SU-DHL-6 (cell line): ENCODE results near the gene CETN3.

Experiments used
- H2AFZ ChIP-seq: fragments of 200-600 bp; sonication (generic); 2 replicates; pipeline ENCODE4 v1.6.1; 2014; ENCODE audit warnings: low read depth, mild to moderate bottlenecking, moderate library complexity, mixed read lengths, antibody characterized with exemption, low read length; ENCODE audit not compliant: severe bottlenecking
- H3F3A ChIP-seq: fragments of 200-600 bp; shearing (Covaris generic); 2 replicates; pipeline ENCODE4 v1.6.0; 2016; ENCODE audit warnings: antibody characterized with exemption, mild to moderate bottlenecking; ENCODE audit not compliant: insufficient read depth
- H3K27ac ChIP-seq: fragments of 200-600 bp; sonication (generic); 2 replicates; pipeline ENCODE4 v1.5.1; 2016; ENCODE audit warnings: low read depth, mild to moderate bottlenecking, low read length, moderate library complexity, mixed read lengths
- H3K27me3 ChIP-seq: fragments of 200-600 bp; sonication (generic), shearing (Covaris generic); 2 replicates; pipeline ENCODE4 v1.6.0; 2014; ENCODE audit warnings: mild to moderate bottlenecking, low read length
- H3K36me3 ChIP-seq: fragments of 200-600 bp; sonication (generic); 2 replicates; pipeline ENCODE4 v1.6.1; 2014; ENCODE audit warnings: mild to moderate bottlenecking, low read length, mixed read lengths
- H3K4me2 ChIP-seq: fragments of 300-600, 200-600 bp; shearing (Covaris generic), sonication (generic); 2 replicates; pipeline ENCODE4 v1.6.0; 2014; ENCODE audit warnings: low read length, low read depth, mild to moderate bottlenecking; ENCODE audit not compliant: poor library complexity, severe bottlenecking
- H3K4me3 ChIP-seq: fragments of 200-600 bp; sonication (generic); 2 replicates; pipeline ENCODE4 v1.5.1; 2014; ENCODE audit warnings: antibody characterized with exemption, low read length, mild to moderate bottlenecking, mixed read lengths; ENCODE audit not compliant: insufficient read depth, poor library complexity, severe bottlenecking
- H3K79me2 ChIP-seq: fragments of 200-600 bp; sonication (generic); 2 replicates; pipeline ENCODE4 v1.6.1; 2014; ENCODE audit warnings: mild to moderate bottlenecking, low read length, moderate library complexity; ENCODE audit not compliant: insufficient read depth
- H3K9ac ChIP-seq: fragments of 200-600 bp; sonication (generic); 2 replicates; pipeline ENCODE4 v1.7.0; 2014; ENCODE audit warnings: mild to moderate bottlenecking, low read length
- H3K9me2 ChIP-seq: fragments of 200-600 bp; sonication (generic); replicated peaks from 2 replicates; pipeline ENCODE4 v1.6.1; 2014; ENCODE audit warnings: low read length; ENCODE audit not compliant: insufficient read depth
- H3K9me3 ChIP-seq: fragments of 200-600 bp; sonication (generic); 2 replicates; pipeline ENCODE4 v1.6.1; 2014; ENCODE audit warnings: low read length, mixed read lengths; ENCODE audit not compliant: insufficient read depth
- H4K20me1 ChIP-seq: fragments of 200-600 bp; sonication (generic); 2 replicates; pipeline ENCODE4 v1.6.1; 2014; ENCODE audit warnings: low read depth, mild to moderate bottlenecking, antibody characterized with exemption, low read length, moderate library complexity, mixed read lengths
- CTCF ChIP-seq: fragments of 200-600 bp; sonication (generic); IDR thresholded peaks from one replicate; pipeline ENCODE4 v1.5.1; 2017; ENCODE audit warnings: antibody characterized with exemption, mild to moderate bottlenecking, low read length, moderate library complexity; ENCODE audit not compliant: insufficient read depth, poor library complexity, severe bottlenecking
- EZH2phosphoT487 ChIP-seq: fragments of 200-600 bp; sonication (generic), shearing (Covaris generic); conservative IDR thresholded peaks from 2 replicates; pipeline ENCODE4 v1.6.1; 2018; ENCODE audit warnings: mild to moderate bottlenecking, antibody characterized with exemption, low read length, moderate library complexity, mixed read lengths

CETN3 gene

GRCh38 chr5:90356176-90356575 is 53.4 kb downstream of the CETN3 start:
- Histone ChIP-seq H3F3A (no peaks in the 10 kb centered on the region), H3K27me3 (no peaks in the 10 kb centered on the region), H3K4me3 (no peak overlapping the region), H2AFZ (no peak overlapping the region), H4K20me1 (no peaks in the 10 kb centered on the region), H3K36me3 (no peaks in the 10 kb centered on the region), H3K9me2 (no peaks in the 10 kb centered on the region), H3K27ac (no peak overlapping the region), H3K9ac (no peak overlapping the region), H3K79me2 (no peaks in the 10 kb centered on the region), H3K9me3 (no peaks in the 10 kb centered on the region), H3K4me2 (no peak overlapping the region)
- TF ChIP-seq EZH2phosphoT487 (no peak), CTCF (no peak)

GRCh38 chr5:90355635-90356034 is 53.9 kb downstream of the CETN3 start:
- Histone ChIP-seq H3K4me2 (no peak overlapping the region), H4K20me1 (no peaks in the 10 kb centered on the region), H2AFZ (no peak overlapping the region), H3K27me3 (no peaks in the 10 kb centered on the region), H3F3A (no peaks in the 10 kb centered on the region), H3K36me3 (no peaks in the 10 kb centered on the region), H3K4me3 (no peak overlapping the region), H3K9me2 (no peaks in the 10 kb centered on the region), H3K27ac (no peak overlapping the region), H3K9ac (no peak overlapping the region), H3K79me2 (no peaks in the 10 kb centered on the region), H3K9me3 (no peaks in the 10 kb centered on the region)
- TF ChIP-seq CTCF (no peak), EZH2phosphoT487 (no peak)

- Histone ChIP-seq H3K27ac (no peak overlapping the region), H3K4me2 (no peak overlapping the region), H3K9me3 (no peaks in the 10 kb centered on the region), H3K27me3 (no peaks in the 10 kb centered on the region), H3K79me2 (no peaks in the 10 kb centered on the region), H4K20me1 (no peaks in the 10 kb centered on the region), H3K9ac (no peak overlapping the region), H3K9me2 (no peaks in the 10 kb centered on the region), H3K36me3 (no peaks in the 10 kb centered on the region), H3F3A (no peaks in the 10 kb centered on the region), H2AFZ (no peak overlapping the region), H3K4me3 (no peak overlapping the region)
- TF ChIP-seq CTCF = no peak
- no peak for TF ChIP-seq EZH2phosphoT487
These were observed 56.3 kb downstream of the CETN3 start for GRCh38 chr5:90353254-90353653.
